NCI-H2029 treated with DMSO at 0.1 percent for 48 hours (cell line): ENCODE measurements around the gene PXK.
"Not testable (repeated sequence)": the region's sequence is repeated elsewhere in the genome, so short reads cannot be mapped to it uniquely, and the experiment has no call there.

Experiments used
- DNase-seq: peaks from one replicate; lab custom pipeline; 2025; lab: John Stamatoyannopoulos, UW

PXK gene

DNA sequence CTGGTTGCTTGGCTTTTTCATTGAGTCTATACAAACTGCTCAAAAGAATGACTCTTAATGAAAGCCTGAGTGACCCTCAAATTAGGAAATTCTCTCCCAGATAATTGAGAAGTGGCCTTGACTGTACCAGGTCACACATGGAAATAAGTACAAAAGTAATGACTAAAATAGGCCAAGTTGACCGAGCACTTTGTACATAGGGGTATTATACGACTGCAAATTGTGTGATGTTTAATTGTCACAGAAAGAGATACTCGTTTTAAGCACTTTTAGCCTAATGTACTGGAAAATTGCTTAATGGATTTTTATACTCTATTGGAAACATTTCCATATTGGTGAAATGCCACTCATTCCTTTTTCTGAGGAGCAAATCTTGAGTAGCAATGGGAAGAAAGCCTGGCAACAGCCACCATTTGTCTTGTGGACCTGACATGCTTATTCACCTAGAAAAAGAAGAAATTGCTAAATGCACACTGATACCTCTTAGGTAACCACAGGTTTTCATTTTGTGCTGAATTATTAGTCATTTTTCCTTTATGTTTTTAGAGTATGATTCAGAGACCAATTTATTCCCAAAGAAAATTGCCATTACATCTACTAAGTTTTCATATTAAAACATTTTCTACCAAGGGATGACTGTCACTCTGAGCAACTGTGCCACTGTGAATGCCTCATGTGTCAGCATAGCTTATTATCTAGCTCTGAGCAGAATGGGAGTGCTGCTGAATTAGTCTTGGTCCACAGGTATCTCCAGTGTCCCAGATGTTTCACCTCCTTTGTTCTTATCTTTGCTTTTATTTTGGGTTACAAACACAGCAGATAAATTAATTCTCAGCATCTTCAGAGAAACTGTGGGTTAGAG is 8.9 kb upstream of the PXK start:
- no peak for DNase-seq

- DNase-seq: no peak
These were observed 8.0 kb upstream of the PXK start for GRCh38 chr3:58324391-58325390.

DNA sequence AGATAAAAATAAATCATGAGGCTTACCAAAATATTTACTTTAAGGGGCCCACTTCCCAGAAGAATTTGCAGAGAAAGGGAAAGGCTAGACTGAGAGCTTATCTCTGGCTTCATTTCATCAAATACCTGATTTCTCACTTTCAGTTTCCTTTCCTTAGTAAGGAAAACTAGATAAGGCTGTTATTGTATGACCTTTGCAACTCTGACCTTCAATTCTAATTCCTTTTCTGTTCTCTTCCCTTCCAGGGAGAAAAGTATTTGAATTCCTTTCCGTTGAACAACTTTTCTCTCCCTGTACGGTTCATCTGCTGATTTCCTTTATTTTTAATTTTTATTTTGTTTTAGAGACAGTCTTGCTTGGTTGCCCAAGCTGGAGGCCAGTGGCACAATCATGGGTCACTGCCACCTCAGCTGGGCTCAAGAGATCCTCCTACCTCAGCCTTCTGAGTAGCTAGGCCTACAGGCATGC is 7.1 kb upstream of the PXK start:
- no peak for DNase-seq

- DNase-seq: no peak
These were observed 6.3 kb upstream of the PXK start for GRCh38 chr3:58326267-58326900.

DNA sequence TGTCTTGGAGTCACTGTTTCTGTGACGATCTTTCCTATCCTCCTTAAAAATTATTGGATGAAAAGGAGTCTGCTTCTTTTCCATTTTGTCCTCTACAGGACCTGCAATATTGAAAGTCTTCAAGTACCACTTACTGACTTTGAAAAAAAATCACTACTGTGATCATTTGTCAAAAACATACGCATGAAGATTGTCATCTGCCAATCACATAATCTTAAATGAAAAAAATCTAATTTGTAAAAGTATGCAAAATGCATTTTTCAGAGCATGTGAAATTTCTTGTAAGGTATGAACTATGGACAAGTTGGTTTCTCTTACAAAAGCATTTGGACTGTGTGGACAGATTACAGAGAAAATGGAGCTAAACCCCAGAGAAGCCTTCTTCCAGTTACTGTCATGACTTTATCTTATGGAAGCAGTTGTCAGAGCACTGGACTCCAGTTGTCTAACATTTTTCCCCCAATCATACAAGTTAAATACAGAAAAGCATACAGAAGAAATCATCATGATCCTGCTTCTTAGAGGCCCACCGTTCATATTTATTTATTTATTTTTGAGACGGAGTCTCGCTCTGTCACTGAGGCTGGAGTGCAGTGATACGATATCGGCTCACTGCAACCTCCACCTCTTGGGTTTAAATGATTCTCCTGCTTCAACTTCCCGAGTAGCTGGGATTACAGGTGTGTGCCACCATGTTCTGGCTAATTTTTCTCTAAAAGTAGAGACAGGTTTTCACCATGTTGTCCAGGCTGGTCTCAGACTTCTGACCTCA is 3.4 kb upstream of the PXK start:
- DNase-seq: no peak

DNA sequence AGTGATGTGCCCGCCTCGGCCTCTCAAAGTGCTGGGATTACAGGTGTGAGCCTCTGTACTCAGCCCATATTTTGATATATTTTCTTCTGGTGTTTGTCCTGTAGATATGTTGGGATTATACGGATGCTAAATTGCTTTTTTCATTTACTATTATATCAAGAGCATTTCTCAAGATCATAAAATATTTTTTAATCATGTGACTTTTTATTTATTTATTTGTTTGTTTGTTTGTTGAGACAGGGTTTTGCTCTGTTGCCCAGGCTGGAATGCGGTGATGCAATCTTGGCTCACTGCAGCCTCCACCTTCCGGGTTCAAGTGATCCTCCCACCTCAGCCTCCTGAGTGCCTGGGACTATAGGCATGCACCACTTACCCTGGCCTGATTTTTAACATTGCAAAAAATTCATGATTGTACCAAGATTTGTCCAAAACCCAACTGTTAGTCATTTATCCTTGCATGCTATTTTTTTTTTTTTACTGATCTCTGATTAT is 2.7 kb upstream of the PXK start:
- no peak for DNase-seq

DNA sequence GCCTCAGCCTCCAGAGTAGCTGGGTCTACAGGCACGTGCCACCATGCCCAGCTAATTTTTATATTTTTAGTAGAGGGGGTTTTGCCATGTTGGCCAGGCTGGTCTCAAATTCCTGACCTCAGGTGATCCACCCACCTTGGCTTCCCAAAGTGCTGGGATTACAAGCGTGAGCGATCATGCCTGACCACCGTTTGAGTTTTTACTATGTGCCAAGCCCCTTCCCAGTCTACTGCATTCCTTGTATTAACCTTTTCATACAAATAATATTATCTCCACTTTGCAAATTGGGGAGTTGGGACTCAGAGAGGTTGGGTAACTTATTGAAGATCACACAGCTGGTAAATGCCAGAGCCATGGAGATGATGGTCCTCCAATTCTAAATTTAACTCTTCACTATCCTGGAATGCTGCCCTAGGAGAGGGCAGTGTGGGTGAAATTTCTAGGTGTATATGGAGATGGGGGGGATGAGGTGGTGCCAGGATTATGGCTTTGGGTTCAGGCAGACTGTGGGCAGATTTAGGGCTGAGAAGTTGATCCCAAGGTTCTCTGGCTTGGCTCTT is 1.0 kb upstream of the PXK start:
- no peak for DNase-seq

DNA sequence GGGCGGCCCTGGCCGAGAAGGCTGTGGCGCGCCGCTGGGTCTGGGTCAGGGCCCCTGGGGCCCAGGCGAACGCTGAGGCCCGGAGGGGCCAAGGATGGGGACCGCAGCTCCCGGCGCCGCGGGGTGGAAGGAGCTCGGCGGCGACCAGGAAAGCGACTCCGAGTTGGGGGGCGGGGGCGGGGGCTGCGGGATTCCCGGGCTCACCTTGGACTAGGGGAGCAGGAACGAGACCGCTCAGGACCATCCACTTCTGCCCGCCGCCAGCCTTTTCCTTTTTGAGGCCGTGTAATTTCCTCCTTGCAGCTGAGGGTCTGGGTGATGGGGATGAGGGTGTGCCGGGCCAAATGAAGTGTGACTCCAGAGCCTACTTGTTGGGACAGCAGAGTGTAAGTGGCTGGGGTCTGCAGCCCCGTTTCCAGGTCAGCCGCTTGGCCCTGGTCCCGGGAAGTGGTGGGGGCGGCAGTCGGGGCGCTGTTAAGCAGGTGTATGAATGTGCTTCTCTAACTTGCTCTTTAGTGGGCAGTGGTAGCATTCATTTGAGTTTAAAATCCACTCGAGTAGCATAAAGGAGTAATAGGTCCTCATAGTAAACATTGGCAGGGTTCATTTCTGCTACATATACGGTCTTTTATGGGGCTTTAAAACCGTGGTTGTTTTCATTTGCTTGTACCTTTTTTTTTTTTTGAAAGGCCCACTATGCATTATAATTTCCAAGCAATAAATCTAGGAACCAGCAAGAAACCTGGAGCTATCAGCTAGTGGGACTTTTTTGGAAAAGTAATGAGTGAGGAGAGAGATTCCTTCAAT is 717 bp downstream of the PXK start:
- DNase-seq: no peak

DNA sequence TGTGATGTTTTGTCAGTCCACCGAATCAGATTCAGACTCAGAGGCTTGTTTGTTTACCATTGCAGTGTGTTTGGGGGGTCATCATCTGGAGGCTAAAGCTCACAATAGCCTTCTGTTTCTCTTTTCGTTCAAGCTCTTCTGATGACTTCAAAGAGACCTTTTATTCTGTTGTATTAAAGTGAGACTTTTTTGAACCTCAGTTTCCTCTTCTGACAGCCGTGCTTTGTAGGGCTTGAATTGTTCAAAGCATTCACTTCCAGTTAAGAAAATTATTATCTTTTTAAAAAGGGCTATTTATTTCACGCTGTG is 1.3 kb downstream of the PXK start:
- no peak for DNase-seq

DNA sequence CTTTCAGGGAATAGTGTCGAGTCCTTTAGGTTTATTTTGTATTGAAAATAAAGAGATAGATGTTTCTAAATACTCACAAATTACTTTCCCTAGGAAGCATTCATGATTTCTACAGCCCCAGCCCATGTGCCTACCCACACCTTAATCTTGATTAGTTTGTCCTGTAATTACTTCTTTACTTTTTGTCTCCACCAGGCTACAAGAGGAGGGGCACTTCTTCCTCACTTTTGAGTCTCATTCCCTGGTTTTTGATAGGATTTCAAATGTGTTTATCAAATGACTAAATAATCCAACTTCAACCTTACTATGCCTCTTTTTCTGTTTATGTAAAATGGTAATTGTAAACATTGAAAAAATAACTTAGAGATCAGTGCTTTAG is 1.8 kb downstream of the PXK start:
- no peak for DNase-seq

GRCh38 chr3:58335652-58335947 is 2.9 kb downstream of the PXK start:
- no peak for DNase-seq

- DNase-seq: no peak
These were observed 3.6 kb downstream of the PXK start for GRCh38 chr3:58336135-58336882.

DNA sequence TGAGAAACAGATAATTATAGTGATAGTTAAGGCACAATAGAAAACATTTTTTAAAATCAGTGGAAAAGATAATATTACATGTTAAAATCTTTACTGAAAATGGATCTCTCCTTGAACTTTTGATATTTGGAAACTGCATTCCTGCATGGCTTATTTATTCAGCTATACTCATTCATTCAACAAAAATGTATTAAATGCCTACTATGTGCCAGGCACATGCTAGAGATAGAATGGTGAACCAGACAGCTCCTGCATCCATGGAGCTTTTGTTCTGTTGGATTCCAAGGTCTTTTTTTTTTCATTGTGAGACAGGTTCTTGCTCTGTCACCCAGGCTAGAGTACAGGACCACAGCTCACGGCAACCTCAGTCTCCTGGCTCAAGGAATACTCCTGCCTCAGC is 4.5 kb downstream of the PXK start:
- DNase-seq: no peak

- DNase-seq: not testable (repeated sequence)
These were observed 6.5 kb downstream of the PXK start for GRCh38 chr3:58339146-58339545.

GRCh38 chr3:58340594-58341244 is 8.0 kb downstream of the PXK start:
- DNase-seq: no peak

DNA sequence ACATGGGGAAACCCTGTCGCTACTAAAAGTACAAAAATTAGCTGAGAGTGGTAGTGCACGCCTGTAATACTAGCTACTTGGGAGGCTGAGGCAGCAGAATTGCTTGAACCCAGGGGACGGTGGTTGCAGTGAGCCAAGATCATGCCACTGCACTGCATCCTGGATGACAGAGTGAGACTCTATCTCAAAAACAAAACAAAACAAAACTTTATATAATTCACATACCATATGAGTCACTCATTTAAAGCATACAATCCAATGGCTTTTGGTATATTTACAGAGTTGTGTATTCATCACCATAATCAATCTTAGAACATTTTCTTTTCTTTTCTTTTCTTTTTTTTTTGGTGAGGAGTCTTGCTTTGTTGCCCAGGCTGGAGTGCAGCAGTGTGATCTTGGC is 8.7 kb downstream of the PXK start:
- DNase-seq: no peak

DNA sequence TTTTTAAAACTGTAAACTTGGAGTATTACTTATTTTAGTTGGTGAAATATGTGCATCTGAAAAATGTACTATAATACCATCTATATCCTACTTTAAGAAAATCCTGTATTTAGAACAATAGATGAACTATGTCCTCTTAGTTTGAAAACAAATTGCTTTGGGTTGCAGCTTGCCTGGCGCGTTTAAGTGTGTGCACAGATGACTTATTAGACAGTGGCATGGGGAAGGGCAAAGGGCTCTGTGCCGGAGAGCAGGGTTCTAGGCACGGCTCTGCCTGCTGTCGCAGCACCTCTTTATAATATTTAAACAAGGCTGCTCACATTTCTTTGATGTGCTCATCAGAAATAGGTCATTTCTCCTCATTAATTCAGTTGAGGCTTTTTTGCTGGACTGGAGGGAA is 10.0 kb downstream of the PXK start:
- DNase-seq: no peak

GRCh38 chr3:58345457-58345856 is 12.8 kb downstream of the PXK start:
- no peak for DNase-seq

GRCh38 chr3:58346368-58346767 is 13.7 kb downstream of the PXK start:
- no peak for DNase-seq
